ENCODE data around the gene ADAT3.
A peak's percentile ranks its signal among the peaks of the same experiment; 100 is the strongest.

Gene ADAT3

GRCh38 chr19:1942078-1942933, 37.1 kb downstream of the ADAT3 start:
- Histone ChIP-seq H4K8ac (ENCODE audit: low read length) (peak overlapping the region; percentile 80), H4K91ac (ENCODE audit: low read length) (peak overlapping the region; percentile 84), H2AK5ac (ENCODE audit: low read length, severe bottlenecking) (peak overlapping the region; percentile 35), H2AFZ (ENCODE audit: low read depth, low read length) (no peak overlapping the region), H3K27me3 (ENCODE audit: control insufficient read depth in 1 of 2, insufficient read depth in 1 of 2, low read length in 2 of 2) (no peaks in the 10 kb centered on the region), H2BK15ac (ENCODE audit: low read depth, poor library complexity, severe bottlenecking) (peak overlapping the region; percentile 12), H3K9ac (ENCODE audit: low read length) (peak overlapping the region; percentile 87), H2BK120ac (ENCODE audit: low read depth, low read length) (peak overlapping the region; percentile 71), H3K79me1 (replicated peaks; ENCODE audit: low read length, poor library complexity, severe bottlenecking) (no peaks in the 10 kb centered on the region), H2BK5ac (ENCODE audit: low read depth, low read length, poor library complexity, severe bottlenecking) (no peak overlapping the region), H3K4ac (ENCODE audit: low read depth in 1 of 2, low read length in 2 of 2) (peak overlapping the region; percentile 38 to 83), H3K18ac (ENCODE audit: low read depth in 1 of 2, low read length in 2 of 2) (peak overlapping the region; percentile 50 to 96), H3K36me3 (ENCODE audit: control insufficient read depth in 1 of 2, insufficient read depth in 2 of 2, low read depth in 1 of 2, low read length in 2 of 2) (peaks cover 0 to 17% of the 10 kb centered on the region in 2 experiments), H3K14ac (ENCODE audit: low read length in 2 of 2) (peak overlapping the region in 1 of 2 experiments; percentile 95), H3K4me2 (ENCODE audit: low read length, poor library complexity, severe bottlenecking) (peak overlapping the region; percentile 64), H3K27ac (ENCODE audit: low read length, poor library complexity, severe bottlenecking) (peak overlapping the region; percentile 78), H3K4me1 (ENCODE audit: control insufficient read depth, insufficient read depth, low read depth, low read length) (peaks cover 42% of the 10 kb centered on the region), H3K9me3 (ENCODE audit: control insufficient read depth, low read length) (no peaks in the 10 kb centered on the region), H3K4me3 (ENCODE audit: insufficient read depth in 1 of 2, low read depth in 1 of 2, low read length in 2 of 2) (peak overlapping the region; percentile 77 to 87), H3K23ac (ENCODE audit: low read length in 2 of 2) (peak overlapping the region in 1 of 2 experiments; percentile 87), H2BK12ac (ENCODE audit: low read length in 2 of 2) (peak overlapping the region in 1 of 2 experiments; percentile 85)
- DNase-seq: peak; percentile 90
- WGBS: 2% methylated on average over 26 of the region's 40 CpGs

DNA sequence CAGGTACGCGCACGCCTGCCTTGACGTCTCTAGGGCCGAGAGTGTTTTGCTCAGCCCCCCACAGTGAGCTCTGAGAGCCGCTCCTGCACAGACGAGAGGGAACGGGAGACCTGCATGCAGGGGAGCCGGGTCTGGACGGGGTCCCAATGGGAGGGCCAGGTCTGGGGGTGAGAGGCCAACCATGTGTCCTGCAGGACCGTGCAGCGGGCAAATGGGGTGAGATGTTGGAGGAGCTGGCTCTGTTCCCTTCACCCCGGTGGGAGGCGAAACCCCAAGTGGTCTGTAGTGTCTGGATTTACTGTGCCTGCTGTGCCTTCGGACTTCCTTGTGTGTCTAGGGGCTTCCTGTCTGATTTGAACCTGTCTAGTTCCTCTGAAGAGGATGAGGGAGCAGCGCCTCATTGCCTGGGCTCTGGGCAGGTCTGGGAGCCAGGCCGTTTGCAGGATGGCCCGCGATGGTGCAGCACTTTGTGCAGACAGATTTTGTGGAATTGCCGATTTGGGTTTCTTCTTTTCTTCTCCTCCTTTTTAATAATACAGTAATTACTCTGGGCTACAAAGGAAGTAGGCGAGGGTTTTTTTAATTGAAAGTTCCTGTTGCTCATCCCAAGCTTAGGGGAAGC, 37.8 kb downstream of the ADAT3 start:
- peak overlapping the region; percentile 38 to 63 for H3K4ac ChIP-seq (ENCODE audit: low read depth in 1 of 2, low read length in 2 of 2)

DNA sequence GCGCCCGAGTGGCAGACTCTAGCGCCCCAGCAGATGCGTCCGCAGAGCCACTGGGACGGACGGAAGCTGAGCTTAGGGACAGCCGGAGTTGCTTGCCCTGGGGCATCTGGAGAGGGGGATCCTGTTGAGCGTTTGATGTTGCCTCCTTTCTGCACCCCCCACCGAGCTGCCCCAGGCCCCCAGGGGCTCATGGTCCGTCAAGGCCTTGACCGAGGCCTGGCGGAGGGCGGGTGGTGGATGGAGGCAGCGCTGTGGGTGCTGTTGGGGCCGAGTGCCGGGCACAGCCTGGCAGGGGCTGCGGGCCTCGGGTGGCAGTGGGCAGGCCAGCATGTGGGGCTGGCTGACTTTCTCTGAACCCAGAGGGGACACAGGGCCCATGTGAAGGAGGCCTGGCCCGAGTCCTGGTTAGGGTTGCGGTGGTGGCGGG, 38.5 kb downstream of the ADAT3 start:
- Histone ChIP-seq H3K23ac (ENCODE audit: low read length in 2 of 2) (no peak overlapping the region), H2BK5ac (ENCODE audit: low read depth, low read length, poor library complexity, severe bottlenecking) (no peak overlapping the region), H3K9ac (ENCODE audit: low read length) (no peak overlapping the region), H3K79me1 (replicated peaks; ENCODE audit: low read length, poor library complexity, severe bottlenecking) (no peaks in the 10 kb centered on the region), H4K8ac (ENCODE audit: low read length) (no peak overlapping the region), H2BK12ac (ENCODE audit: low read length in 2 of 2) (no peak overlapping the region), H3K14ac (ENCODE audit: low read length in 2 of 2) (no peak overlapping the region), H3K4me2 (ENCODE audit: low read length, poor library complexity, severe bottlenecking) (no peak overlapping the region), H2AK5ac (ENCODE audit: low read length, severe bottlenecking) (no peak overlapping the region), H3K4me1 (ENCODE audit: control insufficient read depth, insufficient read depth, low read depth, low read length) (peaks cover 47% of the 10 kb centered on the region), H3K4me3 (ENCODE audit: insufficient read depth in 1 of 2, low read depth in 1 of 2, low read length in 2 of 2) (no peak overlapping the region), H3K18ac (ENCODE audit: low read depth in 1 of 2, low read length in 2 of 2) (no peak overlapping the region), H3K9me3 (ENCODE audit: control insufficient read depth, low read length) (no peaks in the 10 kb centered on the region), H3K27ac (ENCODE audit: low read length, poor library complexity, severe bottlenecking) (no peak overlapping the region), H3K36me3 (ENCODE audit: control insufficient read depth in 1 of 2, insufficient read depth in 2 of 2, low read depth in 1 of 2, low read length in 2 of 2) (peaks cover 0 to 23% of the 10 kb centered on the region in 2 experiments), H3K4ac (ENCODE audit: low read depth in 1 of 2, low read length in 2 of 2) (no peak overlapping the region), H2BK15ac (ENCODE audit: low read depth, poor library complexity, severe bottlenecking) (peak overlapping the region; percentile 60), H2BK120ac (ENCODE audit: low read depth, low read length) (no peak overlapping the region), H3K27me3 (ENCODE audit: control insufficient read depth in 1 of 2, insufficient read depth in 1 of 2, low read length in 2 of 2) (no peaks in the 10 kb centered on the region), H2AFZ (ENCODE audit: low read depth, low read length) (no peak overlapping the region), H4K91ac (ENCODE audit: low read length) (peak overlapping the region; percentile 34)
- DNase-seq: no peak
- WGBS: 94% methylated on average over 19 of the region's 22 CpGs

More for the DNA sequence above, 37.8 kb downstream of the ADAT3 start:
- peak overlapping the region in 1 of 2 experiments; percentile 87 for H3K23ac ChIP-seq (ENCODE audit: low read length in 2 of 2)
- no peak overlapping the region for H2AFZ ChIP-seq (ENCODE audit: low read depth, low read length)
- peak overlapping the region in 1 of 2 experiments; percentile 80 for H2BK12ac ChIP-seq (ENCODE audit: low read length in 2 of 2)
- no peak overlapping the region for H2BK120ac ChIP-seq (ENCODE audit: low read depth, low read length)
- H3K27me3 ChIP-seq (ENCODE audit: control insufficient read depth in 1 of 2, insufficient read depth in 1 of 2, low read length in 2 of 2): no peaks in the 10 kb centered on the region
- H3K27ac ChIP-seq (ENCODE audit: low read length, poor library complexity, severe bottlenecking): peak overlapping the region; percentile 78
- peak overlapping the region; percentile 66 for H4K8ac ChIP-seq (ENCODE audit: low read length)
- H3K4me3 ChIP-seq (ENCODE audit: insufficient read depth in 1 of 2, low read depth in 1 of 2, low read length in 2 of 2): peak overlapping the region; percentile 77 to 87
- peak overlapping the region; percentile 4 for H2BK15ac ChIP-seq (ENCODE audit: low read depth, poor library complexity, severe bottlenecking)
- no peaks in the 10 kb centered on the region for H3K9me3 ChIP-seq (ENCODE audit: control insufficient read depth, low read length)
- peaks cover 0 to 21% of the 10 kb centered on the region in 2 experiments for H3K36me3 ChIP-seq (ENCODE audit: control insufficient read depth in 1 of 2, insufficient read depth in 2 of 2, low read depth in 1 of 2, low read length in 2 of 2)
- H3K4me2 ChIP-seq (ENCODE audit: low read length, poor library complexity, severe bottlenecking): peak overlapping the region; percentile 64
- 39% methylated on average over 17 of the region's 21 CpGs for WGBS
- no peak overlapping the region for H4K91ac ChIP-seq (ENCODE audit: low read length)
- no peaks in the 10 kb centered on the region for H3K79me1 ChIP-seq (replicated peaks; ENCODE audit: low read length, poor library complexity, severe bottlenecking)
- H3K4me1 ChIP-seq (ENCODE audit: control insufficient read depth, insufficient read depth, low read depth, low read length): peaks cover 47% of the 10 kb centered on the region
- H2AK5ac ChIP-seq (ENCODE audit: low read length, severe bottlenecking): no peak overlapping the region
- peak overlapping the region in 1 of 2 experiments; percentile 95 for H3K14ac ChIP-seq (ENCODE audit: low read length in 2 of 2)
- peak overlapping the region in 1 of 2 experiments; percentile 46 for H3K18ac ChIP-seq (ENCODE audit: low read depth in 1 of 2, low read length in 2 of 2)
- DNase-seq: peak; percentile 25
- H2BK5ac ChIP-seq (ENCODE audit: low read depth, low read length, poor library complexity, severe bottlenecking): no peak overlapping the region
- H3K9ac ChIP-seq (ENCODE audit: low read length): peak overlapping the region; percentile 87

Data from mesenchymal stem cell (in vitro differentiated cells and primary cell).